Daoy (cell line): ENCODE measurements around the gene CXADR. TPM values are rescaled to one million over a fixed set of nuclear protein-coding genes. Genes with fewer than 3 reads are reported as not detected.
A peak's percentile ranks its signal among the peaks of the same experiment; 100 is the strongest.

Experiments used
- DNase-seq: peaks from one replicate; pipeline ENCODE4 v3.0.0-alpha.2; 2015; ENCODE audit warnings: low read depth
- total RNA-seq: library from RNA; depleted of rRNA; stranded (reverse); fragments of >200 nt; shearing (Covaris generic); gene quantifications from 2 replicates; pipeline ENCODE4 v1.2.3, GENCODE V29; 2014; rRNA removed

Gene CXADR
- total RNA-seq, 1 experiment from 2014 or later = 7.4 TPM

GRCh38 chr21:17602874-17603273 lies 90.0 kb downstream of the CXADR start:
- DNase-seq = peak; percentile 49

GRCh38 chr21:17607684-17608083 lies 94.8 kb downstream of the CXADR start:
- DNase-seq = no peak

GRCh38 chr21:17609681-17610080 lies 96.8 kb downstream of the CXADR start:
- DNase-seq = no peak

GRCh38 chr21:17610911-17611310 lies 98.1 kb downstream of the CXADR start:
- DNase-seq = peak; percentile 11

- DNase-seq = peak; percentile 91
Measured at GRCh38 chr21:17611414-17612022, 98.7 kb downstream of the CXADR start.

GRCh38 chr21:17612023-17612564 lies 99.3 kb downstream of the CXADR start:
- DNase-seq = peak; percentile 69

- peak; percentile 89 for DNase-seq
Measured at GRCh38 chr21:17612565-17613241, 99.9 kb downstream of the CXADR start, which contains the start of gene BTG3. TSS of gene BTG3 (minus strand) at chr21:17612901. CDS start at chr21:17609144, 3,757 bp downstream.

- DNase-seq = peak; percentile 20
Measured at GRCh38 chr21:17613242-17613676, 100.4 kb downstream of the CXADR start.

- DNase-seq = no peak
Measured at GRCh38 chr21:17616831-17617230, 104.0 kb downstream of the CXADR start.

- DNase-seq = no peak
Measured at GRCh38 chr21:17622018-17622417, 109.2 kb downstream of the CXADR start.

GRCh38 chr21:17631195-17631594 lies 118.4 kb downstream of the CXADR start:
- DNase-seq = no peak

GRCh38 chr21:17636711-17637110 lies 123.9 kb downstream of the CXADR start:
- DNase-seq = no peak

- DNase-seq = no peak
Measured at GRCh38 chr21:17640821-17641220, 128.0 kb downstream of the CXADR start.

Other genes with a start within 250 kb of the CXADR start
- 58.0 and 67.3 TPM in 2 replicates for gene BTG3, start 99.9 kb downstream of the CXADR start, total RNA-seq